Stimulated activated CD8-positive, alpha-beta memory T cell treated with anti-CD3 and anti-CD28 coated beads, Interleukin-4, amount 100 ng/mL, for 4 hours (primary cell): Measurements from ENCODE around the gene MTMR10.

Experiments
- DNase-seq, 2 donors: peaks; one replicate each; pipeline ENCODE4 v3.0.0-alpha.2; 2020; ENCODE audit warnings: low read depth in 2 of 2, low spot score in 1 of 2

Gene MTMR10

DNA sequence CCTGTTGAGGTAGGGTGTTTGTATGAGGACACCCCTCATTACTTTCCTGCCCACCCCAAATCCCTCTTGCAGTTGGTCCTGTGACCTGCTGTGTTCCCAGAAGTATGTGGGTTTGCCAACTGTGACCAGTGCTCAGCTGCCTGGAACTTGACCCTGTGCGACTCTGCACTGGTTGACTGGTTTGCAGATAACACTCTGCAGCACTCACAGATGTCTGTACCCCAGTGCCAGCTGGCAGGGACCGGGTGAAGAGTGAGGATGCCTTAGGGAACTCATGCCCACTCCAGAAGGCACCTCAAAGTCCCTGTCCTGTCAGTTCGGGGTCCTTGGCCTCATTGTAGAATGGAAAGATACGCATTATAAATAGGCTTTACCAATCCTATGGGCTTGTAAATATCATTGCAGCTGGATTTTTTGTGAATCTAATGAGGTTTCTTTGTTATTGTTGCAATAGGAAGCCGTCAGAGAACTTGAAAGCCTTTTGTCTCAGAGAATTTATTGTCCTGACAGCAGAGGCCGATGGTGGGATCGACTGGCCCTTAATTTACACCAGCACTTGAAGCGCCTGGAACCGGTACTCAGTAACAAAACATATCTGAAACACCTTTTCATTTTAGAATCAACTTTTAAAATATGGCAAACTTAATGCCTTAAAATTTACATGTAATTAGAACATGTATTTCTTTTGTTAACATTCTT lies 69.5 kb downstream of the MTMR10 start:
- no peak for DNase-seq

DNA sequence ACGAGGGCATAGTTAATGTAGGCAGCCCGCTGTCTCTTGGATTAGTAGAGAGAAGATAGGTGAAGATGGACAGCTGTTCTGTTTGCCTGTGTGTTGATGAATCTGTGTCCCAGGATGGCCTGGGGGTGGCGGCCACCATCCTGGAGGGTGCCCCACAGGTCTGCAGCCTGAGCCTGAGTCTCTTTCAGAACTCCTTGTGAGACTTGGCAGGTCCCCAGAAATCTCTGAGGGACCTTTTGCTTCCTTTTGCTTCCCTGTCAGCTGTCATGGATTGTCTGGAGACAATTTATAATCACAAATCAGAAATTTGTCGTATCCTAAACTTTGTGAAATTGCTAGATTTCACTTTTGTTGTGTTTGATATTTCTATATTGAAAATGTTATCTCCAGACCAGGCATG lies 70.3 kb downstream of the MTMR10 start:
- no peak for DNase-seq

DNA sequence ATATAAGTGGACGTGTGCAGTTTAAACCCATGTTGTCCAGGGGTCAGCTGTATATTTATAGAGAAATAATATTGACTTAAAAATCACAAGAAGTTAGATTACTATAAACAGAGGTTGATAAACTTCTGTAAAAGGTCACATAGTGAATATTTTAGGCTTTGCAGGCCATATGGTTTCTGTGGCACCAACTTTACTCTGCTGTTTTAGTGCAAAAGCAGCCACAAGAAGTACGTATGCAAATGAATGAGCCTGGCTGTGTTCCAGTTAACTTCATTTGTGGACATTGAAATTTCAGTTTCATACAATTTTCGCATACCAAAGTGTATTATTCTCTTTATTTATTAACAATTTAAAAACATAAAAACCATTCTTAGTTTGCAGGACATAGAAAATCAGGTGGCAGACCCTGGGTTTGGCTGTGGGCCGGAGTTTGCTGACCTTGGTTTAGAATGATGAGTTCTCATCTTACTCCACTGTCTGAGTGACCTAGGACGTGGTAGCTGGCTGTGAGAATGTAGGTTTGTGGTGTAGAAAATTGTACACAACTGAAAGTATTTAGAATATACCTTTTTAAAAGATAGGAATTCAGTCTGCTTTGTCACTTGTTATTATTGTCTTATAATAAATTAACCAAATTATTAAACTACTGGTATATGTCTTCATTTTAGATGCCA lies 71.4 kb downstream of the MTMR10 start:
- no peak for DNase-seq

DNA sequence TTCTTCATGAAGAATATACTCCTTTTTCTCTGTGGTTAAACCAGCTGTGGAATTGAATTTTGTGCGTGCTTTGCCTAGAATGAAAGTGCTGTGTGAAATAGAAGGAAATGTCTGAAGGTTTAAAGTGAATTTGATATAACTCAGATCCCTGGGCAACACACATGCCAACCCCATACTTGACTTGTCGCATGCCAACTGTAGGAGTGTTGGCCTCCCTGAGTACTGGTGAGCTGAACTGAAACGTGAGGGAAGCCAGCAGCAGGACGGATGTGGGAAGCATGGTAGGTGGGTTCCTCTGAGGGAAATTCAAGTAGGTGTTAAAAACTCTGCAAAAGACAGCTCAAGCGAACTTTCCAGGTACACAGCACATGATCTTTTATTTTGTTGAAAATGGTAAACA lies 73.1 kb downstream of the MTMR10 start:
- no peak for DNase-seq

DNA sequence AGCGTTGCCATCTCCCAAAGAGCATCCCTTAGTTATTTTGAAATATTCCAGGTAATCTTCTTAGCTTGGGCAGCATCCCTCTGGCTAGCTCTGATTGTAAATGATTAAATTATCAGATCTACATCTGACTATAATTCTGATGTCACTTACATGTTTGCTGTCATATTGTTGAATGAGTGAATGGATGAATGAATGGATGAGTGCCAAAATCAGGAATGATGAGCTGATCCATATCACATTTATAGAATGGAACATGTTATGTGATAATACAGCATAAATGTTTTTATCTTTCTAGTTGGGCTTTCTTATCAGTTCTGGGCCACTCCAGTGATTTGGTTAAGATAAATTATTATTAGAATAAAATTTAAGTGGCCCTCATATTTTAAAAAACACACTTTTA lies 73.8 kb downstream of the MTMR10 start:
- no peak for DNase-seq

DNA sequence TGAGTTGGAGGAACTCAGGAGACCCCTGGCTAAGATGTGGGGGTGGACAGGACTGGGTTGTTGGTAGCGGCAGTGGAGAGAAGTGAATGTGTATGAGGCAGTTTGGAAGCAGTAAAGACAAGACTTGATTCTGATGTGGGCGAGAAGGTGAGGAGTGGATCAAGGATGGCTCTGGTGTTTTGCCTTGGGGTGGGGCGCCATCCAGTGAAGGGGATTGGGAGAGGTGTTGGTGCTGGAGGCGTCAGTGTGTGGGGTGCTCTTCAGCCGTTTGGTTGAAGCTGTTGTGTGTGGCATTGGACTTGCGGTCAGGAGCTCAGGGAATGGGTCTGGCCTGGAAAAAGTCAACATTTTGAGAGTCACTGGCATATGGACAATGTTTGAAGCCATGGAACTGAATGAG lies 74.4 kb downstream of the MTMR10 start:
- DNase-seq = no peak

DNA sequence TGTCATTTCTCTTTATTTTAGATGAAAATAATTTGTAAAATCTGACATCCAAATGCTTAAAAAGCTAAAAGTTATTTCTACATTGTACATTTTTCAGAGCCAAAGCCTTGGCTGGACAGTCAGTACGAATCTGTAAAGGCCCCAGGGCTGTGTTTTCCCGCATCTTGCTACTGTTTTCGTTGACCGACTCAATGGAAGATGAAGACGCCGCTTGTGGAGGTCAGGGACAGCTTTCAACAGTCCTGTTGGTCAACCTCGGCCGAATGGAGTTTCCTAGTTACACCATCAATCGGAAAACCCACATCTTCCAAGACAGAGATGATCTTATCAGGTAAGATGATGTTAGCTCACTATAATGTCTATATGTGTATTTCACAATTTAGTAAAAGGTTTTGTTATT lies 77.7 kb downstream of the MTMR10 start:
- DNase-seq = no peak

DNA sequence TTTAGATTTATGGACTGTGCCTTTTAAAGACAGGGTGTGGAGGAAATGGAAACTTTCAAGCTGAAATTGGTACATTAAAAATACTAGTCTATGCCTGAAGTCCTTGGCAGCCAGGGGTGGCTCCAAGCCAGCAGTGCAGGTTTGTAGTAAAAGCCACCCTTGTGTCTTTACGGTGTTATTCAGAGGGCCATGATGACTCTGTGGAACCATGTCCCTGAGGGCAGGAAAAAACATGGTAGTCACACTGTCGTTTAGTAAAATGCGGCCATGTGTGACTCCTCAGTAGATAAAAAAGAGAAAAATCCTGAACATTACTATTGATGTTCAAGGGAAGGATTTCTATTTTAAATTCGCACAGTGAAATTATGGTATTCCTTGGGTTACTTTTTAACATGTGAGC lies 85.1 kb downstream of the MTMR10 start:
- no peak for DNase-seq

DNA sequence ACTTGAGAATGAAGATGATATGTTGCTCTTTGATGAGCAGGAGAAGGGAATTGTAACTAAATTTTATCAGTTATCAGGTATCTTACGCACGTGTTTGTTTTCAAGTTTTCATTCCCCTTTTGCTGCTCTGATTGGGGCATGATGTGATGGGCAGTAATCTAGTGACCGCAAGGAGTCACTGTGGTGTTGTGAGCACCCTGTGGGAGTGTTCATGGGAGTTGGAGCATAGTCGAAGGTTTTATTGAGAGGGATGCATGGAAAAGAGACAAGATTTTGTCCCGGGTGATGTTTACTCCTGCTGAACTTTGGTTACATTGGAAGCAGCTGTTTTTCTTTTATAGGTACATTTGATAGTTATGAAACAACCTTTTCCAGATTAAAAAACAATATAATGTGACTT lies 85.6 kb downstream of the MTMR10 start:
- DNase-seq = no peak

DNA sequence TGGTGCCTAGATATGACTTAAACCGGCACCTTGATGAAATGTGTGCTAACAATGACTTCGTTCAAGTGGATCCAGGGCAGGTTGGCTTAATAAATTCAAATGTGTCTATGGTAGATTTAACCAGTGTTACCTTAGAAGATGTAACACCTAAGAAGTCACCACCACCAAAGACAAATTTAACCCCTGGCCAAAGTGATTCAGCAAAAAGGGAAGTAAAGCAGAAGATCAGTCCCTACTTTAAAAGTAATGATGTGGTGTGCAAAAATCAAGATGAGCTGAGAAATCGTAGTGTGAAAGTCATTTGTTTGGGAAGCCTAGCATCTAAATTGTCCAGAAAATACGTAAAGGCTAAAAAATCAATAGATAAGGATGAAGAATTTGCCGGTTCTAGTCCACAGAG lies 86.6 kb downstream of the MTMR10 start:
- DNase-seq = no peak

DNA sequence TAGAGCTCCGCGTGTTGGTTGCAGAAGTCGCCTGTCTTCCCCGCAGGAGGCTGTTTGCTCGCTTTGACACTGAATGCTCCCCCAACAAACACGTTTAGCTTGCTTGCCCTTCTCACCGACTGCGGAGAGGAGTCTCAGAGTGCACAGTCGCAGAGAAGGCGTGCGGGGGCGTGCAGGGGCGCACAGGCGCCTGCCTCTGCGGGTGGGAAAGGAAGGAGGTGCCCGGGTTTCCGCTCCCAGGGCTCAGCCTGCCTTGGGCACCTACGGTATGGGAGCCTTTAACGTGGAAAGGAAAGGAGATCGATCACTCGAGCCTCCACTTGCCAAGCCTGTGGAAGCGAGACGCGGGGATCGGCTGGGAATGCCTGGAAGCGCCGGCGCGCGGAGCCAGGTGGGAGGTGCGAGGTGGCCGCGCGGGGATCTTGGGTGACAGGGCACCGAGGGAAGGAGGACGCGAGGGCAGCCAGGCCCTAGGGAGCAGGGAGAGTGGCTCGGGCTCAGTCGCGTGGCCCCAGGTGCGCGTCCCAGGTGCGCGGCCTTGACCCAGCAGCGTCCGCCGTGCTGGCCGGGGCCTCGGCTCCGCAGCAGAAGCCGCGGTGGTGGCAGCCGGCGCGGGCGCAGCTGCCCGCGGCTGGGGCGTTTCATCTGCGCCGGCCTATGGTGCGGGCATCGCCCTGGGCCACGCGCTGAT lies 87.8 kb downstream of the MTMR10 start, which contains the start of gene FAN1:
FAN1 (plus strand) TSS at position 419 of the 691 bp plus-strand sequence. CDS start 749 bp downstream, outside the sequence.
- peak; percentile 56 to 68 for DNase-seq

DNA sequence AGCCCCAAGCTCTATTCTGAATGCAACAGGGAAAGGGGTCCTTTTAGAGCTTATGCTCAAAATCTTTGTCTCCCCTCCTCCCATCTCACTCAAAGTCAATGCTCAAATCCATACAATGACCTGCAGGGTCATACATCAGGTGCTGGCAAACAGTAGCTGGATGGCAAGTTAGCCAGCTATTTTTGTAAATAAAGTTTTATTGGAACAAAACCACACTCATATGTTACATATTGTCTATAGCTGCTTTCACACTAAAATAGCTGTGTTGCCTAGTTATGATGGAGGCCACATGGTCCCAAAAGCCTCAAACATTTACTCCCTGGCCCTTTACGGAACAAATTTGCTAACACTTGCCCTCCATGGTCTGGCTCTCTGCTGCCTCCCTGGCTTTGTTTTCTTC lies 89.5 kb downstream of the MTMR10 start:
- DNase-seq = no peak

DNA sequence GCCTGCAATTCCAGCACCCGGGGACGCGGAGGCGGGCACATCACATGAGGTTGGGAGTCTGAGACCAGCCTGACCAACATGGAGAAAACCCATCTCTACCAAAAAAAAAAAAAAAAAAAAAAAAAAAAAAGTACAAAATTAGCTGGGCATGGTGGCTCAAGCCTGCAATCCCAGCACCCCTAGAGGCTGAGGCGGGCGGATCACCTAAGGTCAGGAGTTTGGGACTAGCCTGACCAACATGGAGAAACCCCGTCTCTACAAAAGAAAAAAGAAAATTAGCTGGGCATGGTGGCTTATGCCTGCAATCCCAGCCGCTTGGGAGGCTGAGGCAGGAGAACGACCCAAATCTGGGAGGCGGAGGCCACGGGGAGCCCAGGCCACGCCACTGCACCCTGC lies 95.2 kb downstream of the MTMR10 start:
- no peak for DNase-seq

DNA sequence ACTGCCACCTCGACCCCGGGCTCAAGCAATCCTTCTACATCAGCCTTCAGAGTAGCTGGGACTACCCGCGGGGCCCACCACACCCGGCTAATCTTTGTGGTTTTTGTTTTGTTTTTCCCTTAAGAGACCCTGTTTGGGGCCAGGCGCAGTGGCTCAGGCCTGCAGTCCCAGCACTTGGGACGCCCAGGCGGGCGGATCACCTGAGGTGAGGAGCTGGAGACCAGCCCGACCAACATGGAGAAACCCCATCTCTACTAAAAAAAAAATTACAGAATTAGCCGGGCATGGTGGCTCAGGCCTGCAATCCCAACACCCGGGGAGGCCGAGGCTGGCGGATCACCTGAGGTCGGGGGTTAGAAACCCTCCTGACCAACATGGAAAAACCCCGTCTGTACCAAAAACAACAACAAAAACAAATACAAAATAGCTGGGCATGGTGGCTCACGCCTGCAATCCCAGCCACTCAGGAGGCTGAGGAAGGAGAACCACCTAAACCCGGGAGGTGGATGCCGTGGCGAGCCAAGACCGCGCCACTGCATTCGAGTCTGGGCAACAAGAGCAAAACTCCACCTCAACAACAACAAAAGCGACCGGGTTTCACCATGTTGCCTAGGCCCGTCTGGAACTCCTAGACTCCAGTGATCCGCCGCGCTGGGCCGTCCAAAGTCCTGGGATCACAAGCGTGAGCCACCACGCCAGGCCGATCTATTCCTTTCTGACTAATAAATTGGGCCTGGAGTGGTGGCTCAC lies 95.8 kb downstream of the MTMR10 start:
- DNase-seq = no peak

DNA sequence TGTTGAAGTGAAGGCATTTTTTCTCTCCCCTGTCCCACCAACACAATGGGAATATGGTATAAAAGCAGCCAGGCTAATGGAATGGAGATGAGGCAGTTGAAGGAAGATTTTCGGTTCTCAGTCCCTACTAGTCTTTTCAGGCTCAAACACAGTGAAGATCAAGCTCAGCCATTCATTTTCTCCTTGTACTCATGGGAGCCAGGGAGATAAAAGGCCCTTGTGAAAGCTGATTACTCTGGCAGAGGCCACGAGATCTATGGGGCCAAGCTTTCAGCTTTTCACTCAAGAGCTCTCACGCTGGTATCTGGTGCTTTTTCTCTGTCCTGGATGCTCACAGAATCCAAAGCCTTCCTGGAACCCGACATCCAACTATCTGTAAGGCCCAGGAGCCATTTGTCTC lies 102.2 kb downstream of the MTMR10 start:
- DNase-seq = no peak
